Mesendoderm (in vitro differentiated cells): ENCODE measurements around the gene PPP1R9B.
A peak's percentile ranks its signal among the peaks of the same experiment; 100 is the strongest.

Experiments
- DNase-seq: peaks from one replicate; pipeline ENCODE4 v3.0.0; 2013
- H2AK5ac ChIP-seq: 2 replicates; pipeline ENCODE4 v1.6.1; 2013; ENCODE audit warnings: low read length, inconsistent platforms
- H2BK120ac ChIP-seq: 2 replicates; pipeline ENCODE4 v1.6.1; 2013; ENCODE audit warnings: low read depth, mild to moderate bottlenecking, low read length, moderate library complexity, mixed read lengths
- H2BK15ac ChIP-seq: replicated peaks from 2 replicates; pipeline ENCODE4 v1.6.1; 2013; ENCODE audit warnings: low read depth, mild to moderate bottlenecking, moderate library complexity
- H2BK5ac ChIP-seq: 2 replicates; pipeline ENCODE4 v1.6.1; 2013; ENCODE audit warnings: low read length, inconsistent platforms
- H3K18ac ChIP-seq: 2 replicates; pipeline ENCODE4 v1.6.1; 2013; ENCODE audit warnings: mild to moderate bottlenecking, low read length, mixed read lengths
- H3K23ac ChIP-seq: one replicate; pipeline ENCODE4 v1.6.1; 2013; ENCODE audit warnings: low read length
- H3K27ac ChIP-seq: 2 replicates; pipeline ENCODE4 v1.5.1; 2013; ENCODE audit warnings: low read depth, mild to moderate bottlenecking, inconsistent platforms, low read length, moderate library complexity
- H3K27me3 ChIP-seq: 2 replicates; pipeline ENCODE4 v1.6.1; 2013; ENCODE audit warnings: low read length, control low read depth, mild to moderate bottlenecking, inconsistent platforms; ENCODE audit not compliant: insufficient read depth, poor library complexity
- H3K36me3 ChIP-seq: 2 replicates; pipeline ENCODE4 v1.6.1; 2013; ENCODE audit warnings: low read length, inconsistent platforms; ENCODE audit not compliant: control insufficient read depth, insufficient read depth
- H3K4ac ChIP-seq: one replicate; pipeline ENCODE4 v1.6.1; 2013; ENCODE audit warnings: low read depth, mild to moderate bottlenecking, low read length, moderate library complexity
- H3K4me1 ChIP-seq: 2 replicates; pipeline ENCODE4 v1.6.1; 2013; ENCODE audit warnings: low read depth, low read length, inconsistent platforms; ENCODE audit not compliant: control insufficient read depth
- H3K4me2 ChIP-seq: 2 replicates; pipeline ENCODE4 v1.6.1; 2013; ENCODE audit warnings: low read length
- H3K4me3 ChIP-seq: 2 replicates; pipeline ENCODE4 v1.5.1; 2013; ENCODE audit warnings: mild to moderate bottlenecking, low read length
- H3K56ac ChIP-seq: one replicate; pipeline ENCODE4 v1.6.1; 2013; ENCODE audit warnings: low read length
- H3K79me1 ChIP-seq: 2 replicates; pipeline ENCODE4 v1.6.1; 2013; ENCODE audit warnings: low read length, inconsistent platforms
- H3K79me2 ChIP-seq: 2 replicates; pipeline ENCODE4 v1.6.1; 2013; ENCODE audit warnings: mild to moderate bottlenecking, low read length; ENCODE audit not compliant: control insufficient read depth, insufficient read depth
- H3K9ac ChIP-seq: 2 replicates; pipeline ENCODE4 v1.6.1; 2013; ENCODE audit warnings: low read length, inconsistent platforms
- H4K5ac ChIP-seq: one replicate; pipeline ENCODE4 v1.6.1; 2013; ENCODE audit warnings: low read length
- H4K8ac ChIP-seq: one replicate; pipeline ENCODE4 v1.6.1; 2013; ENCODE audit warnings: low read depth, mild to moderate bottlenecking, control low read depth, low read length, moderate library complexity
- WGBS: extraction: QIAGEN DNeasy Blood & Tissue Kit; methylation state at CpG from one replicate; pipeline ENCODE4 v1.1.7; 2013; ENCODE audit warnings: low lambda C conversion rate, missing lambda C conversion rate; ENCODE audit not compliant: insufficient coverage; ENCODE audit errors: extremely low coverage; 5-methylcytosine and 5-hydroxymethylcytosine counted together

The PPP1R9B gene

GRCh38 chr17:50152736-50153135, 2.3 kb upstream of the PPP1R9B start:
- H3K56ac ChIP-seq = peak overlapping the region; percentile 97
- no peaks in the 10 kb centered on the region for H3K27me3 ChIP-seq
- H3K4me1 ChIP-seq = peaks cover 10% of the 10 kb centered on the region
- H2AK5ac ChIP-seq = no peak overlapping the region
- no peaks in the 10 kb centered on the region for H3K79me2 ChIP-seq
- H3K36me3 ChIP-seq = no peaks in the 10 kb centered on the region
- H3K27ac ChIP-seq = peak overlapping the region; percentile 96
- peak overlapping the region; percentile 89 for H2BK120ac ChIP-seq
- peak overlapping the region; percentile 94 for H3K18ac ChIP-seq
- peak overlapping the region; percentile 10 for H2BK15ac ChIP-seq
- H4K8ac ChIP-seq = no peak overlapping the region
- no CpG with 5 or more reads among the region's 7 CpGs for WGBS
- H4K5ac ChIP-seq = peak overlapping the region; percentile 12
- peaks cover 3% of the 10 kb centered on the region for H3K79me1 ChIP-seq
- H2BK5ac ChIP-seq = peak overlapping the region; percentile 5
- no peak overlapping the region for H3K4me3 ChIP-seq
- peak overlapping the region; percentile 76 for H3K4ac ChIP-seq
- no peak overlapping the region for H3K23ac ChIP-seq
- H3K9ac ChIP-seq = peak overlapping the region; percentile 84
- H3K4me2 ChIP-seq = no peak overlapping the region
- no peak for DNase-seq

- Histone ChIP-seq H3K79me2 (peaks cover 2% of the 10 kb centered on the region), H3K36me3 (no peaks in the 10 kb centered on the region), H3K79me1 (peaks cover 3% of the 10 kb centered on the region), H3K4ac (peak overlapping the region; percentile 76), H3K56ac (peak overlapping the region; percentile 97), H3K27ac (peak overlapping the region; percentile 96), H3K18ac (peak overlapping the region; percentile 94), H2AK5ac (no peak overlapping the region), H3K27me3 (no peaks in the 10 kb centered on the region), H3K9ac (peak overlapping the region; percentile 84), H2BK5ac (peak overlapping the region; percentile 98), H3K23ac (no peak overlapping the region), H3K4me2 (peak overlapping the region; percentile 100), H2BK15ac (peak overlapping the region; percentile 10), H2BK120ac (peak overlapping the region; percentile 17), H3K4me1 (peaks cover 11% of the 10 kb centered on the region), H4K5ac (peak overlapping the region; percentile 12), H3K4me3 (no peak overlapping the region), H4K8ac (no peak overlapping the region)
- WGBS = no CpG with 5 or more reads among the region's 12 CpGs
- peak; percentile 98 for DNase-seq
These were observed 1.6 kb upstream of the PPP1R9B start for GRCh38 chr17:50151937-50152547.

GRCh38 chr17:50151041-50151936, 812 bp upstream of the PPP1R9B start:
- H3K4ac ChIP-seq = peak overlapping the region; percentile 23
- H2BK5ac ChIP-seq = peak overlapping the region; percentile 64
- DNase-seq = peak; percentile 96
- peak overlapping the region; percentile 61 for H3K4me2 ChIP-seq
- H3K79me2 ChIP-seq = peaks cover 6% of the 10 kb centered on the region
- no peak overlapping the region for H2BK120ac ChIP-seq
- peak overlapping the region; percentile 70 for H3K9ac ChIP-seq
- H3K79me1 ChIP-seq = peaks cover 9% of the 10 kb centered on the region
- no peak overlapping the region for H3K23ac ChIP-seq
- H3K4me3 ChIP-seq = peak overlapping the region; percentile 35
- H3K4me1 ChIP-seq = peaks cover 11% of the 10 kb centered on the region
- peak overlapping the region; percentile 70 for H3K18ac ChIP-seq
- peak overlapping the region; percentile 86 for H4K5ac ChIP-seq
- WGBS = no CpG with 5 or more reads among the region's 40 CpGs
- no peaks in the 10 kb centered on the region for H3K27me3 ChIP-seq
- H3K27ac ChIP-seq = peak overlapping the region; percentile 87
- H2AK5ac ChIP-seq = no peak overlapping the region
- H4K8ac ChIP-seq = no peak overlapping the region
- no peaks in the 10 kb centered on the region for H3K36me3 ChIP-seq
- H2BK15ac ChIP-seq = no peak overlapping the region
- peak overlapping the region; percentile 87 for H3K56ac ChIP-seq

GRCh38 chr17:50149417-50150353, 792 bp downstream of the PPP1R9B start:
- Histone ChIP-seq H3K79me2 (peaks cover 6% of the 10 kb centered on the region), H3K9ac (peak overlapping the region; percentile 85), H2AK5ac (no peak overlapping the region), H2BK120ac (no peak overlapping the region), H3K36me3 (no peaks in the 10 kb centered on the region), H2BK15ac (no peak overlapping the region), H3K56ac (peak overlapping the region; percentile 87), H3K4ac (peak overlapping the region; percentile 28), H3K4me2 (peak overlapping the region; percentile 88), H3K27me3 (no peaks in the 10 kb centered on the region), H3K23ac (peak overlapping the region; percentile 89), H3K18ac (peak overlapping the region; percentile 57), H4K5ac (no peak overlapping the region), H3K4me3 (peak overlapping the region; percentile 51), H3K79me1 (peaks cover 9% of the 10 kb centered on the region), H3K4me1 (peaks cover 11% of the 10 kb centered on the region), H3K27ac (no peak overlapping the region), H2BK5ac (no peak overlapping the region), H4K8ac (no peak overlapping the region)
- DNase-seq = peak; percentile 78
- no CpG with 5 or more reads among the region's 123 CpGs for WGBS

GRCh38 chr17:50149091-50149416, 1.4 kb downstream of the PPP1R9B start:
- Histone ChIP-seq H3K79me2 (peaks cover 6% of the 10 kb centered on the region), H2BK5ac (no peak overlapping the region), H3K4me2 (peak overlapping the region; percentile 88), H4K8ac (no peak overlapping the region), H3K79me1 (peaks cover 9% of the 10 kb centered on the region), H3K4me1 (peaks cover 11% of the 10 kb centered on the region), H3K27me3 (no peaks in the 10 kb centered on the region), H3K18ac (peak overlapping the region; percentile 57), H3K56ac (peak overlapping the region; percentile 87), H4K5ac (no peak overlapping the region), H2AK5ac (no peak overlapping the region), H3K4me3 (peak overlapping the region; percentile 47), H3K4ac (no peak overlapping the region), H2BK120ac (no peak overlapping the region), H3K23ac (no peak overlapping the region), H3K9ac (peak overlapping the region; percentile 85), H3K27ac (no peak overlapping the region), H3K36me3 (no peaks in the 10 kb centered on the region), H2BK15ac (no peak overlapping the region)
- no CpG with 5 or more reads among the region's 30 CpGs for WGBS
- no peak for DNase-seq
